Hepatocyte (in vitro differentiated cells): ENCODE measurements around the gene OSBP2.

Experiments used
- EZH2 ChIP-seq: fragments of 200-600 bp; sonication (generic); IDR thresholded peaks from 2 replicates; pipeline ENCODE4 v1.6.1; 2016; ENCODE audit warnings: antibody characterized with exemption, mild to moderate bottlenecking, borderline replicate concordance
- EZH2phosphoT487 ChIP-seq: fragments of 200-600 bp; sonication (generic); IDR thresholded peaks from one replicate; pipeline ENCODE4 v1.6.1; 2018; ENCODE audit warnings: antibody characterized with exemption, mild to moderate bottlenecking, low read depth, moderate library complexity; ENCODE audit not compliant: unreplicated experiment, severe bottlenecking
- TF ChIP-seq, protein P1 (sequence below): fragments of 200-600 bp; sonication (generic); IDR thresholded peaks from 2 replicates; pipeline ENCODE4 v1.5.1; 2016; ENCODE audit warnings: antibody characterized with exemption, mild to moderate bottlenecking; ENCODE audit not compliant: poor library complexity

DNA sequence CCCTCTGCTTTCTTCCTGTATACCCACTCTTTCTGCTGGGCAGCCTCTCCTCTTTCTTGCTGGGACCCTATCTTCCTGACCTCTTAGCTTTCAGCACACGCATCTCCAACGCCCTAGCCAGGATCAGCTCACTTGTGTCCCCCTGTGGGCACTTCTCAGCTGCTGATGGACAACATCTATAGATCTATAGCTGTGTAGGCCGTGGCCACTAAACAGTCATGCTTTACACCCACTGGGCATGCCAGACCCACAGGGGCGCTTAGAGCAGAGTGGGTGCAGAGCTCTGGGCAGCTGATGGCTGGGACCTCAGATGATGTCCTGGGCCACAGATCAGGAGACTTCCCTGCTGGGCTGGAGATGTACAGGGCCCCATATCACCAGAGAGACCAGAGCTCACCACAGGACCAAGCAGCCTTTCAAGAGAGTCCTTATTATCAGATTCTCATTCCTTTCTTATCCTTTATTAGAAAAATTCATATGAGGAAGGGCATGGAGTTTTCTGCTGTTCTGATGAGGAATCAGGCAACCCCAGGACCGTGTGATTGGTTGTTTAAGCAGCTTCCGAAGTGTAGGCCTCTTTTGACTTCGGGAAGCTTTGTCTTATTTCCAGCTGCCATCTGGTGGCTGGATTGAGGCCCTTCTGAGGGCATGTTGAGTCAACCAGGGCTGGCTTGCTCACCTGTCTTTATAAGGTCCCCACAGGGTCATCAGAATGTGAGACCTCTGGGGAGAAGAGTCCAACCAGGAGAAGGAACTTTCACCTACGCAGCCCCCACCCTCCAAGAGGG lies 60.5 kb downstream of the OSBP2 start:
- TF ChIP-seq EZH2 (no peak), EZH2phosphoT487 (no peak)
- TF ChIP-seq, protein P1, sequence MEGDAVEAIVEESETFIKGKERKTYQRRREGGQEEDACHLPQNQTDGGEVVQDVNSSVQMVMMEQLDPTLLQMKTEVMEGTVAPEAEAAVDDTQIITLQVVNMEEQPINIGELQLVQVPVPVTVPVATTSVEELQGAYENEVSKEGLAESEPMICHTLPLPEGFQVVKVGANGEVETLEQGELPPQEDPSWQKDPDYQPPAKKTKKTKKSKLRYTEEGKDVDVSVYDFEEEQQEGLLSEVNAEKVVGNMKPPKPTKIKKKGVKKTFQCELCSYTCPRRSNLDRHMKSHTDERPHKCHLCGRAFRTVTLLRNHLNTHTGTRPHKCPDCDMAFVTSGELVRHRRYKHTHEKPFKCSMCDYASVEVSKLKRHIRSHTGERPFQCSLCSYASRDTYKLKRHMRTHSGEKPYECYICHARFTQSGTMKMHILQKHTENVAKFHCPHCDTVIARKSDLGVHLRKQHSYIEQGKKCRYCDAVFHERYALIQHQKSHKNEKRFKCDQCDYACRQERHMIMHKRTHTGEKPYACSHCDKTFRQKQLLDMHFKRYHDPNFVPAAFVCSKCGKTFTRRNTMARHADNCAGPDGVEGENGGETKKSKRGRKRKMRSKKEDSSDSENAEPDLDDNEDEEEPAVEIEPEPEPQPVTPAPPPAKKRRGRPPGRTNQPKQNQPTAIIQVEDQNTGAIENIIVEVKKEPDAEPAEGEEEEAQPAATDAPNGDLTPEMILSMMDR = peak; percentile 76
